ENCODE measurements around the gene BRICD5. TPM values are rescaled to one million over a fixed set of nuclear protein-coding genes. Genes with fewer than 3 reads are reported as not detected.

Gene BRICD5
- total RNA-seq, 3 donors from 2014 or later (not counting 1 experiment from before 2014, with no cell fraction given), result 3.2 to 5.2 (median 3.6) TPM

GRCh38 chr16:2197765-2198164 lies 12.9 kb downstream of the BRICD5 start:
- Mint-ChIP-seq H3K4me1 (peaks cover 0 to 5% of the 10 kb centered on the region in 2 donors), H3K27ac (no peak overlapping the region), H3K36me3 (no peaks in the 10 kb centered on the region), H3K4me3 (peak overlapping the region; percentile 49), H3K9me3 (no peaks in the 10 kb centered on the region), H3K27me3 (ENCODE audit: low read depth in 2 of 2) (peaks cover 11 to 28% of the 10 kb centered on the region in 2 donors)
- WGBS (ENCODE audit: insufficient coverage), result 79% methylated on average over 6 of the region's 6 CpGs
- no peak for DNase-seq
- Histone ChIP-seq H3K27me3 (ENCODE audit: control insufficient read depth, insufficient read depth, low read length) (peaks cover 39% of the 10 kb centered on the region), H3K36me3 (ENCODE audit: control insufficient read depth, insufficient read depth, low read length) (no peaks in the 10 kb centered on the region), H3K4me1 (ENCODE audit: control insufficient read depth, insufficient read depth, low read length) (peaks cover 15% of the 10 kb centered on the region), H3K9me3 (ENCODE audit: control insufficient read depth, insufficient read depth, low read length) (no peaks in the 10 kb centered on the region), H3K27ac (ENCODE audit: low read length) (no peak overlapping the region), H3K4me3 (ENCODE audit: low read length) (no peak overlapping the region)
- TF ChIP-seq CTCF (IDR thresholded peaks at IDR 0.05), result no peak
- ATAC-seq, result no peak
- intact Hi-C loops (cut with micrococcal nuclease), result no loop called here

DNA sequence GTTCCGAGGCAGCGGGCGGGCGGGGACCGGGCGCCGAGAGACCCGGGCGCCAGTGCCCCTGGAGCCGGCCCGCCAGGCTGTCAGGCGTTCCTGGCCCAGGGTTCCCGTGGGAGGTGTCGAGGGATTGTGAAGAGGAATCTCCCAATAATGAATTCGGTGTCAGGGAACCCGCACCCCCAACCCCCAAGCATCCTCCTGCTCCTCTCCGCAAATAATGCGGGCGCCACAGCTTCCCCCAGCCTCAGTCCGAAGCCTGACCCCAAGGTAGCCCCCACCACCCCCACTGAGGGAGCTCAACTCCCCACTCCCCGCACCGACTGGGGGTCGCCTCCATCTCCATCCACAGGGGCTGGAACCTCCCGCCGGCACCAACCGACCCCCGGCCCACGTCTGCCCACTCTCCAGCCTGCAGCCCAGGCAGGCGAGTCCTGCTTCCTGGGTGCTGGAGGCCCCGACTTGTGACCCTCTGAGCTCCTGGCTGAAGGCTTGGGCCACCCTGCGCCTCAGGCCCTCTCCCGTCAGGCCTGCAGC lies 13.6 kb downstream of the BRICD5 start:
- peaks cover 11 to 26% of the 10 kb centered on the region in 2 donors for H3K27me3 Mint-ChIP-seq (ENCODE audit: low read depth in 2 of 2)
- ATAC-seq (no peak), DNase-seq (no peak)
- H3K27ac Mint-ChIP-seq, result no peak overlapping the region
- H3K4me3 ChIP-seq (ENCODE audit: low read length), result no peak overlapping the region
- TF ChIP-seq CTCF (IDR thresholded peaks at IDR 0.05), result no peak
- H3K27ac ChIP-seq (ENCODE audit: low read length), result no peak overlapping the region
- peaks cover 39% of the 10 kb centered on the region for H3K27me3 ChIP-seq (ENCODE audit: control insufficient read depth, insufficient read depth, low read length)
- H3K36me3 ChIP-seq (ENCODE audit: control insufficient read depth, insufficient read depth, low read length), result no peaks in the 10 kb centered on the region
- H3K36me3 Mint-ChIP-seq, result no peaks in the 10 kb centered on the region
- WGBS (ENCODE audit: insufficient coverage), result 25% methylated on average over 32 of the region's 32 CpGs
- peaks cover 15% of the 10 kb centered on the region for H3K4me1 ChIP-seq (ENCODE audit: control insufficient read depth, insufficient read depth, low read length)
- H3K4me3 Mint-ChIP-seq, result peak overlapping the region; percentile 77
- no peaks in the 10 kb centered on the region for H3K9me3 Mint-ChIP-seq
- no peaks in the 10 kb centered on the region for H3K9me3 ChIP-seq (ENCODE audit: control insufficient read depth, insufficient read depth, low read length)
- intact Hi-C loops (cut with micrococcal nuclease), result no loop called here
- H3K4me1 Mint-ChIP-seq, result peaks cover 0 to 5% of the 10 kb centered on the region in 2 donors

GRCh38 chr16:2196162-2196980 lies 14.3 kb downstream of the BRICD5 start, which contains the start of gene CASKIN1:
Gene CASKIN1 (minus strand): TSS chr16:2196605. CDS start chr16:2196432, 173 bp downstream.
- no peak within 1 kb of the TSS for H3K27ac ChIP-seq (ENCODE audit: low read length)
- H3K9me3 ChIP-seq (ENCODE audit: control insufficient read depth, insufficient read depth, low read length), result no peaks in the 10 kb centered on the region
- Mint-ChIP-seq H3K4me3 (peak within 1 kb of the TSS; percentile 77), H3K27ac (no peak within 1 kb of the TSS), H3K4me1 (peaks cover 0 to 5% of the 10 kb centered on the region in 2 donors), H3K27me3 (ENCODE audit: low read depth in 2 of 2) (peaks cover 11 to 25% of the 10 kb centered on the region in 2 donors), H3K36me3 (no peaks in the 10 kb centered on the region), H3K9me3 (no peaks in the 10 kb centered on the region)
- WGBS (ENCODE audit: insufficient coverage), result under 1% methylated on average over 129 of the region's 129 CpGs
- peak; percentile 34 to 71 (median 67) for ATAC-seq
- TF ChIP-seq CTCF (IDR thresholded peaks at IDR 0.05), result no peak
- peaks cover 15% of the 10 kb centered on the region for H3K4me1 ChIP-seq (ENCODE audit: control insufficient read depth, insufficient read depth, low read length)
- no peak within 1 kb of the TSS for H3K4me3 ChIP-seq (ENCODE audit: low read length)
- no peaks in the 10 kb centered on the region for H3K36me3 ChIP-seq (ENCODE audit: control insufficient read depth, insufficient read depth, low read length)
- H3K27me3 ChIP-seq (ENCODE audit: control insufficient read depth, insufficient read depth, low read length), result peaks cover 39% of the 10 kb centered on the region
- peak in 1 of 2 donors; percentile 58 for DNase-seq
- intact Hi-C loops (cut with micrococcal nuclease), result no loop called here
